ENCODE results near the gene HNRNPUL1.

DNA sequence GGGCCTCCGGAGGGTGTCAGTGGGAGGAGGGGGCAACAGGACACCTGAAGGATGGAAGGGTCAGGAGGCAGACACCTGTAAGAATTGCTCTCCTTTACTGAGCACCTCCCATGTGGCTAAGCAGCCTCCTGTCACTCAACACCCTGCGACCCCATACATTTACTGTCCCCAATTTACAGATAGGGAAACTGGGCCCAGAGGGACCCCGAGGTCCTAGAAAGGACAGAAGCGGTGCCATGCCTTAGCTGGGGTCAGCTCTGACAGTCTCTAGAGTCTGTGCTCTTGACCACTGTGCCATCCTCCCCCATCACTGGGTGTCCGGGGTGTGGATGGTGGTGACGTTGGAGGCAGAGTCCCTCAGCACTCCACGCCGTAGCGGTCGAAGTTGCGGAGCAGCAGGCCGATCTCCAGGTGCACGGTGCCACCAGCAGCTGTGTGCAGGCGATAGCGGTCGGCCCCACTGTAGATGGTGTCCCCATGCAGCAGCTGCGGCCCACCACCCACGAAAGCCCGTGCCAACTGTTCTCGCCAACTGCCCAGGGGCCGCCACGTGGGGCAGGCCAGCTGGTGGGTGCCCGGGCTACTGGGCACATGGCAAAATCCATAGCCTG is 90.3 kb downstream of the HNRNPUL1 start:
- TF ChIP-seq TAF1 (IDR thresholded peaks at IDR 0.05; ENCODE audit: borderline replicate concordance, low read depth, low read length): no peak
- TF ChIP-seq, protein P1, sequence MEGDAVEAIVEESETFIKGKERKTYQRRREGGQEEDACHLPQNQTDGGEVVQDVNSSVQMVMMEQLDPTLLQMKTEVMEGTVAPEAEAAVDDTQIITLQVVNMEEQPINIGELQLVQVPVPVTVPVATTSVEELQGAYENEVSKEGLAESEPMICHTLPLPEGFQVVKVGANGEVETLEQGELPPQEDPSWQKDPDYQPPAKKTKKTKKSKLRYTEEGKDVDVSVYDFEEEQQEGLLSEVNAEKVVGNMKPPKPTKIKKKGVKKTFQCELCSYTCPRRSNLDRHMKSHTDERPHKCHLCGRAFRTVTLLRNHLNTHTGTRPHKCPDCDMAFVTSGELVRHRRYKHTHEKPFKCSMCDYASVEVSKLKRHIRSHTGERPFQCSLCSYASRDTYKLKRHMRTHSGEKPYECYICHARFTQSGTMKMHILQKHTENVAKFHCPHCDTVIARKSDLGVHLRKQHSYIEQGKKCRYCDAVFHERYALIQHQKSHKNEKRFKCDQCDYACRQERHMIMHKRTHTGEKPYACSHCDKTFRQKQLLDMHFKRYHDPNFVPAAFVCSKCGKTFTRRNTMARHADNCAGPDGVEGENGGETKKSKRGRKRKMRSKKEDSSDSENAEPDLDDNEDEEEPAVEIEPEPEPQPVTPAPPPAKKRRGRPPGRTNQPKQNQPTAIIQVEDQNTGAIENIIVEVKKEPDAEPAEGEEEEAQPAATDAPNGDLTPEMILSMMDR (IDR thresholded peaks at IDR 0.05 in 2 of 3, conservative IDR thresholded peaks at IDR 0.05 in 1 of 3; ENCODE audit: control insufficient read depth in 2 of 3, extremely low read depth in 1 of 3, insufficient read depth in 1 of 3, low read depth in 3 of 3, low read length in 3 of 3): no peak
